Loucy (cell line): ENCODE measurements around the gene YIPF4.

Source experiments
- CTCF ChIP-seq: fragments of 200-600 bp; sonication (generic); conservative IDR thresholded peaks from 2 replicates; pipeline ENCODE4 v1.5.1; 2014; ENCODE audit warnings: mild to moderate bottlenecking, antibody characterized with exemption, low read length
- EZH2phosphoT487 ChIP-seq: fragments of 200-600 bp; IDR thresholded peaks from 2 replicates; pipeline ENCODE4 v1.6.1; 2018; ENCODE audit warnings: antibody characterized with exemption, mild to moderate bottlenecking, moderate library complexity, borderline replicate concordance

GRCh38 chr2:32358111-32358482 is 80.4 kb downstream of the YIPF4 start:
- TF ChIP-seq CTCF (no peak), EZH2phosphoT487 (no peak)
